Astrocyte (in vitro differentiated cells and primary cell): ENCODE data around the gene PCARE.

Source experiments
- CTCF ChIP-seq: IDR thresholded peaks from 2 replicates; pipeline ENCODE4 v1.5.1; 2011; ENCODE audit warnings: low read depth, mild to moderate bottlenecking, inconsistent platforms, low read length, moderate library complexity; ENCODE audit not compliant: insufficient read depth
- EZH2 ChIP-seq: IDR thresholded peaks from 2 replicates; pipeline ENCODE4 v1.6.1; 2012; ENCODE audit warnings: mild to moderate bottlenecking, low read length, inconsistent platforms; ENCODE audit not compliant: insufficient read depth

GRCh38 chr2:29040552-29040951 lies 33.8 kb downstream of the PCARE start:
- TF ChIP-seq EZH2 (no peak), CTCF (no peak)
